BJ (cell line): Measurements from ENCODE around the gene RTKN2. TPM values are rescaled to one million over a fixed set of nuclear protein-coding genes. Genes with fewer than 3 reads are reported as not detected.

Experiments used
- CTCF ChIA-PET: fragments of 350-600 bp; formaldehyde crosslinking; extraction: SDS; loops from one replicate; lab custom pipeline; 2021; ENCODE audit warnings: antibody characterized with exemption, inconsistent platforms; lab: Yijun Ruan, JAX
- POLR2A ChIA-PET: fragments of 300-600 bp; sonication (Branson Sonifier 250); formaldehyde crosslinking; extraction: SDS; loops from one replicate; lab custom pipeline; 2021; ENCODE audit warnings: antibody characterized with exemption; lab: Charles Lee
- DNase-seq: peaks from one replicate; pipeline ENCODE4 v3.0.0-alpha.2; 2011; ENCODE audit warnings: low read depth
- H3K27me3 ChIP-seq: 2 replicates; pipeline ENCODE4 v1.6.0; 2011; ENCODE audit warnings: low read length; ENCODE audit not compliant: control insufficient read depth, insufficient read depth
- H3K36me3 ChIP-seq: 2 replicates; pipeline ENCODE4 v1.5.1; 2011; ENCODE audit warnings: low read length; ENCODE audit not compliant: control insufficient read depth, insufficient read depth
- H3K4me3 ChIP-seq: 2 replicates; pipeline ENCODE4 v1.5.1; 2011; ENCODE audit warnings: low read depth, mild to moderate bottlenecking, control low read depth, low read length
- CTCF ChIP-seq: IDR thresholded peaks from 2 replicates; pipeline ENCODE4 v1.5.1; 2011; ENCODE audit warnings: low read depth, mild to moderate bottlenecking, control low read depth, inconsistent platforms, low read length, moderate library complexity; ENCODE audit not compliant: insufficient read depth
- polyA plus RNA-seq: library from polyadenylated mRNA; depleted of rRNA; stranded (reverse); fragments of >200 nt; gene quantifications from 2 replicates; pipeline ENCODE4 v1.2.3, GENCODE V29; 2011

The RTKN2 gene
- polyA plus RNA-seq, 1 experiment, result 1.5 TPM

DNA sequence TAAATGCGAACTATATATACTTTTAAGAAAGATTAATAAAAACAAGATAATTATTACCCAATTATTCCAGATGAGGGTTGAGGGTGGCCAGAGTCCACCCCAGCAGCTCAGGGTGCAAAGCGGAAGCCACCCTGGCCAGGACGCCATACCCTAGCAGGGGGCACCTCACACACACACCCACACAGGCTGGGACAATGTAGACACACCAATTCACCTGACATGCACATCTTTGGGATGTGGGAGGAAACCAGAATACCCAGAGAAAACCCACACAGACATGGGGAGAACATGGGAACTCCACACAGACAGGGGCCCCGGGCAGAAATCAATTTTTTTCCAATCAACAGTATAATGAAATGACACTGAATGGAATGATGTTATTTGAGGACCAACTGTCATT lies 86.0 kb downstream of the RTKN2 start:
- ChIA-PET POLR2A (no interaction called here), CTCF (interaction anchor here (1.3 kb wide), 1 partner anchor 20 kb away, joined by 3 read pairs; no protein-coding TSS in a partner anchor)
- TF ChIP-seq CTCF, result no peak
- Histone ChIP-seq H3K27me3 (no peaks in the 10 kb centered on the region), H3K36me3 (no peaks in the 10 kb centered on the region), H3K4me3 (no peak overlapping the region)
- DNase-seq, result no peak

GRCh38 chr10:62182171-62182570 lies 86.5 kb downstream of the RTKN2 start:
- ChIA-PET CTCF (interaction anchor here (1.3 kb wide), 1 partner anchor 21 kb away, joined by 3 read pairs; no protein-coding TSS in a partner anchor), POLR2A (no interaction called here)
- no peaks in the 10 kb centered on the region for H3K36me3 ChIP-seq
- TF ChIP-seq CTCF, result no peak
- DNase-seq, result no peak
- H3K27me3 ChIP-seq, result no peaks in the 10 kb centered on the region
- H3K4me3 ChIP-seq, result no peak overlapping the region

GRCh38 chr10:62180677-62181076 lies 88.0 kb downstream of the RTKN2 start:
- CTCF ChIA-PET, result interaction anchor here (0.6 kb wide), 1 partner anchor 372 kb away, joined by 3 read pairs; no protein-coding TSS in a partner anchor
- Histone ChIP-seq H3K27me3 (no peaks in the 10 kb centered on the region), H3K4me3 (no peak overlapping the region), H3K36me3 (no peaks in the 10 kb centered on the region)
- POLR2A ChIA-PET, result no interaction called here
- no peak for TF ChIP-seq CTCF
- DNase-seq, result no peak

DNA sequence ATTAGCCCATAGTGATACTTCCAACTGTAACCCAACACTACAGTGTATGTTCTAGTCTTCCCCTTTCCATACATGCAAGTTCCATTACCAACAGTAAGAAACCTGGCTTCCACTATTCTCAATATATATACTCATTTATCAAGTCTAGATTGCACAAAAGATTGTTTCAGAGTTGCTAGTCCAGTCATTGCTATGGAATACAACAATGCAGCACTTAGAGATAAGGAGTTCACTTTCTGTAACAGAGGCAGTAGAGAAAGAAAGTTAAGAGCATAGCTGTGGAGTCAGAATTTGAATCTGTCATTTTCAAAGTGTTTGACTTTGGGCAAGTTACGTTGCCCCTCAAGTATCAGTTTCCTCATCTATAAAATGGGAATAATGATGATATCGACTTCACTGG lies 90.1 kb downstream of the RTKN2 start:
- no peak for DNase-seq
- CTCF ChIA-PET, result no interaction called here
- TF ChIP-seq CTCF, result no peak
- POLR2A ChIA-PET, result no interaction called here
- Histone ChIP-seq H3K4me3 (no peak overlapping the region), H3K27me3 (no peaks in the 10 kb centered on the region), H3K36me3 (no peaks in the 10 kb centered on the region)

GRCh38 chr10:62177111-62177510 lies 91.5 kb downstream of the RTKN2 start:
- ChIA-PET POLR2A (no interaction called here), CTCF (no interaction called here)
- no peak for DNase-seq
- Histone ChIP-seq H3K36me3 (no peaks in the 10 kb centered on the region), H3K27me3 (no peaks in the 10 kb centered on the region), H3K4me3 (no peak overlapping the region)
- TF ChIP-seq CTCF, result no peak
